Measurements from ENCODE around the gene NDUFS5. TPM values are rescaled to one million over a fixed set of nuclear protein-coding genes. Genes with fewer than 3 reads are reported as not detected.
"Not testable (repeated sequence)": the region's sequence is repeated elsewhere in the genome, so short reads cannot be mapped to it uniquely, and the experiment has no call there.

The NDUFS5 gene
- 565 and 589 TPM in 2 replicates for total RNA-seq (2014; rRNA removed; shearing (Covaris generic))
- polyA plus RNA-seq (2015; cell fraction: cytosol; rRNA removed), result 229 and 393 TPM in 2 replicates
- 24.7 and 63.6 TPM in 2 replicates for polyA plus RNA-seq (2015; cell fraction: nucleus; rRNA removed)

GRCh38 chr1:39026051-39026865 lies at the start of gene NDUFS5:
TSS of gene NDUFS5 (plus strand) at chr1:39026350. CDS start at chr1:39028725, 2,375 bp downstream.
- peak; percentile 89 for DNase-seq (ENCODE audit: low read depth, low spot score)
- in situ Hi-C loops (cut with HindIII; ENCODE audit: low pct_unique_long_range_greater_than_20kb, low sequenced_read_pairs), result no loop called here

- DNase-seq (ENCODE audit: low read depth, low spot score); in situ Hi-C loops (cut with HindIII; ENCODE audit: low pct_unique_long_range_greater_than_20kb, low sequenced_read_pairs): not testable (repeated sequence)
These were observed 48.5 kb upstream of the NDUFS5 start for GRCh38 chr1:38977399-38978244.

GRCh38 chr1:38978245-38978542 lies 48.0 kb upstream of the NDUFS5 start:
- in situ Hi-C loops (cut with HindIII; ENCODE audit: low pct_unique_long_range_greater_than_20kb, low sequenced_read_pairs); DNase-seq (ENCODE audit: low read depth, low spot score): not testable (repeated sequence)

- DNase-seq (ENCODE audit: low read depth, low spot score); in situ Hi-C loops (cut with HindIII; ENCODE audit: low pct_unique_long_range_greater_than_20kb, low sequenced_read_pairs): not testable (repeated sequence)
These were observed 46.8 kb upstream of the NDUFS5 start for GRCh38 chr1:38979380-38979779.

- in situ Hi-C loops (cut with HindIII; ENCODE audit: low pct_unique_long_range_greater_than_20kb, low sequenced_read_pairs), result no loop called here
- DNase-seq (ENCODE audit: low read depth, low spot score), result no peak
These were observed 36.2 kb upstream of the NDUFS5 start for GRCh38 chr1:38989979-38990378.

GRCh38 chr1:38990386-38990737 lies 35.8 kb upstream of the NDUFS5 start:
- DNase-seq (ENCODE audit: low read depth, low spot score), result no peak
- in situ Hi-C loops (cut with HindIII; ENCODE audit: low pct_unique_long_range_greater_than_20kb, low sequenced_read_pairs), result no loop called here

- DNase-seq (ENCODE audit: low read depth, low spot score), result peak; percentile 92
- in situ Hi-C loops (cut with HindIII; ENCODE audit: low pct_unique_long_range_greater_than_20kb, low sequenced_read_pairs), result no loop called here
These were observed 35.2 kb upstream of the NDUFS5 start, which contains the start of gene AKIRIN1 for GRCh38 chr1:38990738-38991637. TSS of gene AKIRIN1 (plus strand) at chr1:38991276. CDS start at chr1:38991381, 105 bp downstream.

- peak; percentile 38 for DNase-seq (ENCODE audit: low read depth, low spot score)
- in situ Hi-C loops (cut with HindIII; ENCODE audit: low pct_unique_long_range_greater_than_20kb, low sequenced_read_pairs), result no loop called here
These were observed 34.3 kb upstream of the NDUFS5 start for GRCh38 chr1:38991638-38992411.

GRCh38 chr1:38992412-38993111 lies 33.6 kb upstream of the NDUFS5 start:
- in situ Hi-C loops (cut with HindIII; ENCODE audit: low pct_unique_long_range_greater_than_20kb, low sequenced_read_pairs), result no loop called here

GRCh38 chr1:38994196-38994595 lies 32.0 kb upstream of the NDUFS5 start:
- in situ Hi-C loops (cut with HindIII; ENCODE audit: low pct_unique_long_range_greater_than_20kb, low sequenced_read_pairs), result no loop called here

More at GRCh38 chr1:38992412-38993111, 33.6 kb upstream of the NDUFS5 start:
- no peak for DNase-seq (ENCODE audit: low read depth, low spot score)

GRCh38 chr1:38997034-38997900 lies 28.9 kb upstream of the NDUFS5 start:
- peak; percentile 92 for DNase-seq (ENCODE audit: low read depth, low spot score)
- in situ Hi-C loops (cut with HindIII; ENCODE audit: low pct_unique_long_range_greater_than_20kb, low sequenced_read_pairs), result no loop called here

More at GRCh38 chr1:38994196-38994595, 32.0 kb upstream of the NDUFS5 start:
- no peak for DNase-seq (ENCODE audit: low read depth, low spot score)

- in situ Hi-C loops (cut with HindIII; ENCODE audit: low pct_unique_long_range_greater_than_20kb, low sequenced_read_pairs), result no loop called here
- DNase-seq (ENCODE audit: low read depth, low spot score), result no peak
These were observed 28.3 kb upstream of the NDUFS5 start for GRCh38 chr1:38997901-38998190.

- in situ Hi-C loops (cut with HindIII; ENCODE audit: low pct_unique_long_range_greater_than_20kb, low sequenced_read_pairs), result no loop called here
- DNase-seq (ENCODE audit: low read depth, low spot score), result no peak
These were observed 24.4 kb upstream of the NDUFS5 start for GRCh38 chr1:39001516-39002421.

GRCh38 chr1:39003281-39003680 lies 22.9 kb upstream of the NDUFS5 start:
- in situ Hi-C loops (cut with HindIII; ENCODE audit: low pct_unique_long_range_greater_than_20kb, low sequenced_read_pairs), result no loop called here

GRCh38 chr1:39003794-39004193 lies 22.4 kb upstream of the NDUFS5 start:
- no peak for DNase-seq (ENCODE audit: low read depth, low spot score)

More at GRCh38 chr1:39003281-39003680, 22.9 kb upstream of the NDUFS5 start:
- DNase-seq (ENCODE audit: low read depth, low spot score), result no peak

More at GRCh38 chr1:39003794-39004193, 22.4 kb upstream of the NDUFS5 start:
- in situ Hi-C loops (cut with HindIII; ENCODE audit: low pct_unique_long_range_greater_than_20kb, low sequenced_read_pairs), result no loop called here
